Measurements from ENCODE around the gene INPP5D.

Gene INPP5D

DNA sequence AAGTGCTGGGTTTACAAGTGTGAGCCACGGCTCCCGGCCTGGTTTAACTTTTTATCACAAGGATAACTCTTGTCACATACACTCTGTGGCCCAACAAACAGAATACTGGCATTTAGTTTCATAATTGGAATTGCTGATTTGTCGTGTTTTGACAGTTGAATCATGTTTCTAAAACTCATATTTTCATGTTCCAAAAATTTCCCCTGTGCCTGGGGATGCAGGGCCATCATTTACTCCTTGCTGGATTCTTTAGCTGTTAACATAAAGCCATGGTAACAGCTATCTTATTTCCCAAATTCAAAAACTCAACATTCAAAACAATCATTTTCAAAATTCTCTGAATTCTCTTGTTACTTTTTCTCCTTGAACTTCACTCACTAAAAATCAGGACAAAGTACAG lies 174.9 kb downstream of the INPP5D start:
- TF ChIP-seq ISL1 (CRISPR knock-in tag; IDR thresholded peaks at IDR 0.05) (no peak), SNAI2 (CRISPR knock-in tag; IDR thresholded peaks at IDR 0.05) (no peak), PPARA (CRISPR knock-in tag; IDR thresholded peaks at IDR 0.05; ENCODE audit: borderline replicate concordance) (no peak), ESRRG (CRISPR knock-in tag; IDR thresholded peaks at IDR 0.05) (no peak), ZNF565 (CRISPR knock-in tag; conservative IDR thresholded peaks at IDR 0.05; ENCODE audit: low read depth) (no peak), TOX (CRISPR knock-in tag; IDR thresholded peaks at IDR 0.05; ENCODE audit: borderline replicate concordance) (no peak), TCF4 (CRISPR knock-in tag; IDR thresholded peaks at IDR 0.05; ENCODE audit: borderline replicate concordance) (no peak), ZNF8 (CRISPR knock-in tag; IDR thresholded peaks at IDR 0.05) (no peak), ZFP30 (CRISPR knock-in tag; IDR thresholded peaks at IDR 0.05) (no peak), CSDC2 (CRISPR knock-in tag; IDR thresholded peaks at IDR 0.05) (no peak), ZFP3 (CRISPR knock-in tag; IDR thresholded peaks at IDR 0.05) (no peak), ZNF70 (CRISPR knock-in tag; IDR thresholded peaks at IDR 0.05) (no peak), BACH2 (CRISPR knock-in tag; IDR thresholded peaks at IDR 0.05; ENCODE audit: borderline replicate concordance) (no peak), OSR1 (CRISPR knock-in tag; IDR thresholded peaks at IDR 0.05) (no peak), RARB (CRISPR knock-in tag; IDR thresholded peaks at IDR 0.05) (no peak), ARNTL (CRISPR knock-in tag; IDR thresholded peaks at IDR 0.05; ENCODE audit: borderline replicate concordance, low read depth) (no peak), GLIS3 (CRISPR knock-in tag; IDR thresholded peaks at IDR 0.05) (no peak)
- TF ChIP-seq, protein P1, sequence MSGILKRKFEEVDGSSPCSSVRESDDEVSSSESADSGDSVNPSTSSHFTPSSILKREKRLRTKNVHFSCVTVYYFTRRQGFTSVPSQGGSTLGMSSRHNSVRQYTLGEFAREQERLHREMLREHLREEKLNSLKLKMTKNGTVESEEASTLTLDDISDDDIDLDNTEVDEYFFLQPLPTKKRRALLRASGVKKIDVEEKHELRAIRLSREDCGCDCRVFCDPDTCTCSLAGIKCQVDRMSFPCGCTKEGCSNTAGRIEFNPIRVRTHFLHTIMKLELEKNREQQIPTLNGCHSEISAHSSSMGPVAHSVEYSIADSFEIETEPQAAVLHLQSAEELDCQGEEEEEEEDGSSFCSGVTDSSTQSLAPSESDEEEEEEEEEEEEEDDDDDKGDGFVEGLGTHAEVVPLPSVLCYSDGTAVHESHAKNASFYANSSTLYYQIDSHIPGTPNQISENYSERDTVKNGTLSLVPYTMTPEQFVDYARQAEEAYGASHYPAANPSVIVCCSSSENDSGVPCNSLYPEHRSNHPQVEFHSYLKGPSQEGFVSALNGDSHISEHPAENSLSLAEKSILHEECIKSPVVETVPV (CRISPR knock-in tag; IDR thresholded peaks at IDR 0.05) = no peak
- TF ChIP-seq, protein P2, sequence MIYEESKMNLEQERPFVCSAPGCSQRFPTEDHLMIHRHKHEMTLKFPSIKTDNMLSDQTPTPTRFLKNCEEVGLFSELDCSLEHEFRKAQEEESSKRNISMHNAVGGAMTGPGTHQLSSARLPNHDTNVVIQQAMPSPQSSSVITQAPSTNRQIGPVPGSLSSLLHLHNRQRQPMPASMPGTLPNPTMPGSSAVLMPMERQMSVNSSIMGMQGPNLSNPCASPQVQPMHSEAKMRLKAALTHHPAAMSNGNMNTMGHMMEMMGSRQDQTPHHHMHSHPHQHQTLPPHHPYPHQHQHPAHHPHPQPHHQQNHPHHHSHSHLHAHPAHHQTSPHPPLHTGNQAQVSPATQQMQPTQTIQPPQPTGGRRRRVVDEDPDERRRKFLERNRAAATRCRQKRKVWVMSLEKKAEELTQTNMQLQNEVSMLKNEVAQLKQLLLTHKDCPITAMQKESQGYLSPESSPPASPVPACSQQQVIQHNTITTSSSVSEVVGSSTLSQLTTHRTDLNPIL (CRISPR knock-in tag; IDR thresholded peaks at IDR 0.05; ENCODE audit: low read depth) = no peak
- TF ChIP-seq, protein P3, sequence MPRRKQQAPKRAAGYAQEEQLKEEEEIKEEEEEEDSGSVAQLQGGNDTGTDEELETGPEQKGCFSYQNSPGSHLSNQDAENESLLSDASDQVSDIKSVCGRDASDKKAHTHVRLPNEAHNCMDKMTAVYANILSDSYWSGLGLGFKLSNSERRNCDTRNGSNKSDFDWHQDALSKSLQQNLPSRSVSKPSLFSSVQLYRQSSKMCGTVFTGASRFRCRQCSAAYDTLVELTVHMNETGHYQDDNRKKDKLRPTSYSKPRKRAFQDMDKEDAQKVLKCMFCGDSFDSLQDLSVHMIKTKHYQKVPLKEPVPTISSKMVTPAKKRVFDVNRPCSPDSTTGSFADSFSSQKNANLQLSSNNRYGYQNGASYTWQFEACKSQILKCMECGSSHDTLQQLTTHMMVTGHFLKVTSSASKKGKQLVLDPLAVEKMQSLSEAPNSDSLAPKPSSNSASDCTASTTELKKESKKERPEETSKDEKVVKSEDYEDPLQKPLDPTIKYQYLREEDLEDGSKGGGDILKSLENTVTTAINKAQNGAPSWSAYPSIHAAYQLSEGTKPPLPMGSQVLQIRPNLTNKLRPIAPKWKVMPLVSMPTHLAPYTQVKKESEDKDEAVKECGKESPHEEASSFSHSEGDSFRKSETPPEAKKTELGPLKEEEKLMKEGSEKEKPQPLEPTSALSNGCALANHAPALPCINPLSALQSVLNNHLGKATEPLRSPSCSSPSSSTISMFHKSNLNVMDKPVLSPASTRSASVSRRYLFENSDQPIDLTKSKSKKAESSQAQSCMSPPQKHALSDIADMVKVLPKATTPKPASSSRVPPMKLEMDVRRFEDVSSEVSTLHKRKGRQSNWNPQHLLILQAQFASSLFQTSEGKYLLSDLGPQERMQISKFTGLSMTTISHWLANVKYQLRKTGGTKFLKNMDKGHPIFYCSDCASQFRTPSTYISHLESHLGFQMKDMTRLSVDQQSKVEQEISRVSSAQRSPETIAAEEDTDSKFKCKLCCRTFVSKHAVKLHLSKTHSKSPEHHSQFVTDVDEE (CRISPR knock-in tag; IDR thresholded peaks at IDR 0.05) = no peak
- no peak for ATAC-seq

DNA sequence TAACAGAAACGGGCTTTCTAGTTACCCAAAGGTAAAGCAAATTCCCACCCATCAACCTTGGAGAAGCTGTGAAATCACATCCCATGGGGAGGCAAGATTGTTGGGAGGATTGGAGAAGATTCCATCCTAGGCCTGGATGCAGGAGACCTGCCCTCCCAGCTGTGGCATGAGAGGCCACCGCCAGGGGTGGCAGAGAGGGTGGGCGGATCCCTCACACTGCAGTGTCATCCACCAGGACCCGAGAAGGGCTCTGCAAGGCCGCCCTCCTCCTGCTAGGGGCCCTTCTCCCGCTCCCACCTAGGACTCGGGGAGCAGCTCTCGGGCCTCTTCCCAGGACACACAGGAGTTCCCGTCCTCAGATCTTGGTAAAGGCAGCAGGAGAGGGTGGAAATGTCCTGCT lies 175.8 kb downstream of the INPP5D start:
- TF ChIP-seq TOX (CRISPR knock-in tag; IDR thresholded peaks at IDR 0.05; ENCODE audit: borderline replicate concordance) = no peak
- no peak for TF ChIP-seq ISL1 (CRISPR knock-in tag; IDR thresholded peaks at IDR 0.05)
- no peak for TF ChIP-seq ARNTL (CRISPR knock-in tag; IDR thresholded peaks at IDR 0.05; ENCODE audit: borderline replicate concordance, low read depth)
- TF ChIP-seq ZFP3 (CRISPR knock-in tag; IDR thresholded peaks at IDR 0.05) = no peak
- no peak for TF ChIP-seq BACH2 (CRISPR knock-in tag; IDR thresholded peaks at IDR 0.05; ENCODE audit: borderline replicate concordance)
- no peak for TF ChIP-seq CSDC2 (CRISPR knock-in tag; IDR thresholded peaks at IDR 0.05)
- no peak for TF ChIP-seq PPARA (CRISPR knock-in tag; IDR thresholded peaks at IDR 0.05; ENCODE audit: borderline replicate concordance)
- TF ChIP-seq, protein P1 (CRISPR knock-in tag; IDR thresholded peaks at IDR 0.05) = no peak
- no peak for TF ChIP-seq ZNF565 (CRISPR knock-in tag; conservative IDR thresholded peaks at IDR 0.05; ENCODE audit: low read depth)
- TF ChIP-seq, protein P4, sequence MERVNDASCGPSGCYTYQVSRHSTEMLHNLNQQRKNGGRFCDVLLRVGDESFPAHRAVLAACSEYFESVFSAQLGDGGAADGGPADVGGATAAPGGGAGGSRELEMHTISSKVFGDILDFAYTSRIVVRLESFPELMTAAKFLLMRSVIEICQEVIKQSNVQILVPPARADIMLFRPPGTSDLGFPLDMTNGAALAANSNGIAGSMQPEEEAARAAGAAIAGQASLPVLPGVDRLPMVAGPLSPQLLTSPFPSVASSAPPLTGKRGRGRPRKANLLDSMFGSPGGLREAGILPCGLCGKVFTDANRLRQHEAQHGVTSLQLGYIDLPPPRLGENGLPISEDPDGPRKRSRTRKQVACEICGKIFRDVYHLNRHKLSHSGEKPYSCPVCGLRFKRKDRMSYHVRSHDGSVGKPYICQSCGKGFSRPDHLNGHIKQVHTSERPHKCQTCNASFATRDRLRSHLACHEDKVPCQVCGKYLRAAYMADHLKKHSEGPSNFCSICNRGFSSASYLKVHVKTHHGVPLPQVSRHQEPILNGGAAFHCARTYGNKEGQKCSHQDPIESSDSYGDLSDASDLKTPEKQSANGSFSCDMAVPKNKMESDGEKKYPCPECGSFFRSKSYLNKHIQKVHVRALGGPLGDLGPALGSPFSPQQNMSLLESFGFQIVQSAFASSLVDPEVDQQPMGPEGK (CRISPR knock-in tag; IDR thresholded peaks at IDR 0.05; ENCODE audit: borderline replicate concordance) = no peak
- TF ChIP-seq GLIS3 (CRISPR knock-in tag; IDR thresholded peaks at IDR 0.05) = no peak
- no peak for TF ChIP-seq RARB (CRISPR knock-in tag; IDR thresholded peaks at IDR 0.05)
- no peak for TF ChIP-seq TCF4 (CRISPR knock-in tag; IDR thresholded peaks at IDR 0.05; ENCODE audit: borderline replicate concordance)
- no peak for ATAC-seq

All from SK-N-SH treated with all-trans-retinoic acid at 6 μM for 48 hours (cell line).